ENCODE measurements around the gene EGFR.

EGFR gene

DNA sequence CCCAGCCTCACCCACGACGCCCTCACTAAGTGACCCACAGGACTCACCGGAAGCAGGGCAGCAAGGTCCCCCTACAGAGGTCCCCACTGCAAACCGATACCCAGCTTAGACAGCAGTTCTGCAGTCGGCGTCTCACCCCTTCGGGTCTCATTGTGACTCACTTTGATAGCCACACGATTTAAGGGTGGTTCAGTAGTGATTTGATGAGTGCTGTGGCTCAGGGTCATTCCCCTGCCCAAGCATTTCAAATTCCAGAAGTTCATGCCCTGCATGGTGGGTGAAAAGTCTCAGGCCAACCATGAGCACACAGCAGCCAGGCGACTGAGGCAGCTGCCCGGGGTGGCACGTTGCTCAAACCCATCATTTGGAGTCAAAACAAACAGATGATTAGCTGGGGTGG lies 93.2 kb downstream of the EGFR start:
- H3K4me3 ChIP-seq (ENCODE audit: low read length) = no peak overlapping the region
- no peak overlapping the region for H3K27ac ChIP-seq (ENCODE audit: low read length)
- H3K9me3 ChIP-seq (ENCODE audit: control insufficient read depth, low read depth, low read length) = no peaks in the 10 kb centered on the region
- H3K36me3 ChIP-seq (ENCODE audit: control insufficient read depth, low read depth, low read length) = no peaks in the 10 kb centered on the region
- H3K4me1 ChIP-seq (ENCODE audit: control insufficient read depth, low read depth, low read length) = peaks cover 29% of the 10 kb centered on the region
- no peaks in the 10 kb centered on the region for H3K27me3 ChIP-seq (ENCODE audit: control insufficient read depth, insufficient read depth, low read length)
- H3K9ac ChIP-seq (ENCODE audit: low read length) = no peak overlapping the region

GRCh38 chr7:55113760-55114540 lies 95.1 kb downstream of the EGFR start:
- H3K27ac ChIP-seq (ENCODE audit: low read length) = no peak overlapping the region
- H3K4me3 ChIP-seq (ENCODE audit: low read length) = no peak overlapping the region
- no peaks in the 10 kb centered on the region for H3K36me3 ChIP-seq (ENCODE audit: control insufficient read depth, low read depth, low read length)
- H3K4me1 ChIP-seq (ENCODE audit: control insufficient read depth, low read depth, low read length) = peaks cover 19% of the 10 kb centered on the region
- H3K9me3 ChIP-seq (ENCODE audit: control insufficient read depth, low read depth, low read length) = no peaks in the 10 kb centered on the region
- no peak overlapping the region for H3K9ac ChIP-seq (ENCODE audit: low read length)
- H3K27me3 ChIP-seq (ENCODE audit: control insufficient read depth, insufficient read depth, low read length) = no peaks in the 10 kb centered on the region

DNA sequence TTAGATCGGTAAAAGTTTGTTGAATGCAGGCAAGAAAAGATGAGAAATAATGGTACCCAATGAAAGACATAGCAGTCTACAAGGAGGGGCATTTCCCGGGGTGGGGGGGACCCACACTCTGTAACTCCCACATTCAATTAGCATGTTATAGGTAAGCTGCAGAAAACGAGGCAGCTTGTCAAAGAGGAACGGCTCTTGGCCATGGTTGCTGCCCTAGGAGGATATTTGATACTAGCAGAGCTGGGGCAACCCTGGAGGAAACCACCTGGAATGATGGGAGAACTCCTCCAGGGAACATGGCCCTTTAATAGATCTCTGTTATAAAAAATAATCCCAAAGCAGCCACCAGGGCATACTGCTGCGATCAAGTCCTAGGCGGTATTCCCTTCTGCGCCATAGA lies 98.5 kb downstream of the EGFR start:
- no peaks in the 10 kb centered on the region for H3K36me3 ChIP-seq (ENCODE audit: control insufficient read depth, low read depth, low read length)
- H3K9me3 ChIP-seq (ENCODE audit: control insufficient read depth, low read depth, low read length) = no peaks in the 10 kb centered on the region
- H3K9ac ChIP-seq (ENCODE audit: low read length) = no peak overlapping the region
- H3K27me3 ChIP-seq (ENCODE audit: control insufficient read depth, insufficient read depth, low read length) = no peaks in the 10 kb centered on the region
- no peak overlapping the region for H3K4me3 ChIP-seq (ENCODE audit: low read length)
- H3K4me1 ChIP-seq (ENCODE audit: control insufficient read depth, low read depth, low read length) = no peaks in the 10 kb centered on the region
- no peak overlapping the region for H3K27ac ChIP-seq (ENCODE audit: low read length)

DNA sequence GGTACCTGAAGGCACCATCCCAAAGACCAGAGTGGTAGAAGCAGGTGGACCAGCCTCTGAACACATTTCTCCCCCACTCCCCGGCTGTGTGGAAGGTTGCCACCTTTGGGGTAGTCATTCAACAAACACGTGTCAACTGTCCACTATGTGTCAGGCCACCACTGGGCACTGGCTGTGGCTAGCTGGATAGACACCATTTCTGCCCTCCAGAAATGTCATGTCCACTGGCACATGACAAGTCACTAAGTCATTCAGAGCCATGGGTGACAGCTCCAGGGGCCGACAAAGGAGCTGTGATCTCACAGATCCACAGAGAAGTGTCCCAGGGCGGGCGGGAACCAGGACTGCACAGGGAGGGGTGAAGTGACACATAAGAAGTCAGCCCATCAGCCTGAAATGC lies 99.6 kb downstream of the EGFR start:
- Histone ChIP-seq H3K4me3 (ENCODE audit: low read length) (no peak overlapping the region), H3K9ac (ENCODE audit: low read length) (no peak overlapping the region), H3K36me3 (ENCODE audit: control insufficient read depth, low read depth, low read length) (no peaks in the 10 kb centered on the region), H3K4me1 (ENCODE audit: control insufficient read depth, low read depth, low read length) (no peaks in the 10 kb centered on the region), H3K9me3 (ENCODE audit: control insufficient read depth, low read depth, low read length) (no peaks in the 10 kb centered on the region), H3K27me3 (ENCODE audit: control insufficient read depth, insufficient read depth, low read length) (no peaks in the 10 kb centered on the region), H3K27ac (ENCODE audit: low read length) (no peak overlapping the region)

DNA sequence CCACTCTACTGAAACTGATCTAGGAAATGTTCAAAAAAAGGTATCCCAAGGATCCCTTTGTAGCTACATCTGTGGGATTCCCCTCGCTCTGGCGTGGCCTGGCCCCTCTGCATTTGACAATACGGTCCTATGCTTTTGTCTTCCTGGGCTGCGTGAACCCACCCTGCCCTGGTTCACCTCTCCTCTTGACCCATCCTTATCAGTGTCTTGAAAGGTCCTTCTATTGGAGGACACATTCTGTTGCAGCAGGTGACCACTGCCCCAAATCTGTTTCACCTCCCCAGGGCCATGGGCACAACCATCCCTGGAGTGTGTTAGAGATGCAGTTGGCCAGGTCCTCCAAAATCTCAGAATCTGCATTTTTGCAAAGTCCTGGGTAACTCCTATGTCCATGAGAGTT lies 100.8 kb downstream of the EGFR start:
- Histone ChIP-seq H3K27me3 (ENCODE audit: control insufficient read depth, insufficient read depth, low read length) (no peaks in the 10 kb centered on the region), H3K36me3 (ENCODE audit: control insufficient read depth, low read depth, low read length) (no peaks in the 10 kb centered on the region), H3K4me1 (ENCODE audit: control insufficient read depth, low read depth, low read length) (no peaks in the 10 kb centered on the region), H3K9me3 (ENCODE audit: control insufficient read depth, low read depth, low read length) (no peaks in the 10 kb centered on the region), H3K9ac (ENCODE audit: low read length) (no peak overlapping the region), H3K4me3 (ENCODE audit: low read length) (no peak overlapping the region), H3K27ac (ENCODE audit: low read length) (no peak overlapping the region)

- H3K9me3 ChIP-seq (ENCODE audit: control insufficient read depth, low read depth, low read length) = no peaks in the 10 kb centered on the region
- H3K27ac ChIP-seq (ENCODE audit: low read length) = no peak overlapping the region
- H3K27me3 ChIP-seq (ENCODE audit: control insufficient read depth, insufficient read depth, low read length) = no peaks in the 10 kb centered on the region
Observed at GRCh38 chr7:55120074-55120473, 101.3 kb downstream of the EGFR start.

DNA sequence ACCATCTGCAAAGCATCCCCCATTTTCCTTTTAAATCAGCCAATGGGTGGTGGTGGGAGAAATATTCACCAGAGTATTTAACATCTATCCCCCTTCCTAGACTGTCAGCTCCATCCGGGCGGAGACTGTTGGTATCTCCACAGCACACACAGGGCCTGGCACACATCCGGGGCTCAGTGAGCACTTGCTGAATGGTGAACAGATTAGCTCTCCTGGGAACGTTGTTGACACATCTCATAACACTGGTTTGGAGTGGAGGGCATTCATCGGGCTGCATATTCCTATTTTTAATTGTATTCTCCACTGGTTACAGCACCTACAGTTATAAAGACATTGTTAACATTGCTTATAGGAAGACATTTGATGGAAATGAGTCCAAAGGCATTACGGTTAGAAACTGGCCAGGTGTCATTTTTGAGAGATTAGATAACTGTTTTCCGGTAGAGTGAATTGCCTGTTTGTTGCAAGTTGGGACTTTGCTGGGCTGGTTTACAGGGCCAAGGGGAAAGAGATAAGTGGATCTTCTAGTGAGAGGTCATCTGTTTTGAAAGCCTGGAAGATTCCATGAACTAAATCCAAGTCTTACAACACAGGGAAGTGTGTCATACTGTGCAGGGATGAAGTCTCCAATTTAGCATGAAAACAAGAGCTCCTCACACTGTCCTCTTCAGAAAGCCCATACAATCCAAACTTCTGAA lies 101.8 kb downstream of the EGFR start:
- Histone ChIP-seq H3K4me1 (ENCODE audit: control insufficient read depth, low read depth, low read length) (no peaks in the 10 kb centered on the region), H3K4me3 (ENCODE audit: low read length) (no peak overlapping the region), H3K27ac (ENCODE audit: low read length) (no peak overlapping the region), H3K9me3 (ENCODE audit: control insufficient read depth, low read depth, low read length) (no peaks in the 10 kb centered on the region), H3K27me3 (ENCODE audit: control insufficient read depth, insufficient read depth, low read length) (no peaks in the 10 kb centered on the region), H3K9ac (ENCODE audit: low read length) (no peak overlapping the region), H3K36me3 (ENCODE audit: control insufficient read depth, low read depth, low read length) (no peaks in the 10 kb centered on the region)

More at GRCh38 chr7:55120074-55120473, 101.3 kb downstream of the EGFR start:
- H3K9ac ChIP-seq (ENCODE audit: low read length) = no peak overlapping the region
- no peaks in the 10 kb centered on the region for H3K4me1 ChIP-seq (ENCODE audit: control insufficient read depth, low read depth, low read length)
- H3K36me3 ChIP-seq (ENCODE audit: control insufficient read depth, low read depth, low read length) = no peaks in the 10 kb centered on the region
- no peak overlapping the region for H3K4me3 ChIP-seq (ENCODE audit: low read length)

- Histone ChIP-seq H3K4me1 (ENCODE audit: control insufficient read depth, low read depth, low read length) (no peaks in the 10 kb centered on the region), H3K4me3 (ENCODE audit: low read length) (no peak overlapping the region), H3K9me3 (ENCODE audit: control insufficient read depth, low read depth, low read length) (no peaks in the 10 kb centered on the region), H3K27ac (ENCODE audit: low read length) (no peak overlapping the region), H3K9ac (ENCODE audit: low read length) (no peak overlapping the region), H3K27me3 (ENCODE audit: control insufficient read depth, insufficient read depth, low read length) (no peaks in the 10 kb centered on the region), H3K36me3 (ENCODE audit: control insufficient read depth, low read depth, low read length) (no peaks in the 10 kb centered on the region)
Observed at GRCh38 chr7:55121249-55121648, 102.4 kb downstream of the EGFR start.

DNA sequence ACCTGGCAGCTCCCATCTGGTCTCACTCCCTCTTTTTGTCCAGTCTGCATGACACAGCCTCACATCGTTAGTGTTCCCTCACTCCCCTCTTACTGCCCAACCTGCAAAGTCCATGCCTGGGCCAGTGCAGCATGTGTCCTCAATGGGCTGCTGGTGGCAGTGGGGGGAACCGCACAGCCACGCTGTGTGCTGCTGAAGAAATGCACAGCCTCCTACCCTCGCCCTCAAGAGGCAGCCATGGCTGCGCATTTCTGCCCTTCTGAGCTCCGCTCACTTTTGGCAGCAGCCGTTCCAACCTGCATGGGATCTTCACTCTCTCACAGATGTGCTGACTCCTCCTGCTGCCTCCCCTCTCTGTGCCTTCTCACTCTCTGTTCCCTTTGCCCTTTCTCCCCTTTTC lies 103.4 kb downstream of the EGFR start:
- no peaks in the 10 kb centered on the region for H3K36me3 ChIP-seq (ENCODE audit: control insufficient read depth, low read depth, low read length)
- no peaks in the 10 kb centered on the region for H3K9me3 ChIP-seq (ENCODE audit: control insufficient read depth, low read depth, low read length)
- no peaks in the 10 kb centered on the region for H3K27me3 ChIP-seq (ENCODE audit: control insufficient read depth, insufficient read depth, low read length)
- no peak overlapping the region for H3K27ac ChIP-seq (ENCODE audit: low read length)
- H3K4me3 ChIP-seq (ENCODE audit: low read length) = no peak overlapping the region
- no peaks in the 10 kb centered on the region for H3K4me1 ChIP-seq (ENCODE audit: control insufficient read depth, low read depth, low read length)
- H3K9ac ChIP-seq (ENCODE audit: low read length) = no peak overlapping the region

- Histone ChIP-seq H3K36me3 (ENCODE audit: control insufficient read depth, low read depth, low read length) (no peaks in the 10 kb centered on the region), H3K9me3 (ENCODE audit: control insufficient read depth, low read depth, low read length) (no peaks in the 10 kb centered on the region), H3K4me3 (ENCODE audit: low read length) (no peak overlapping the region), H3K4me1 (ENCODE audit: control insufficient read depth, low read depth, low read length) (peaks cover 6% of the 10 kb centered on the region), H3K27me3 (ENCODE audit: control insufficient read depth, insufficient read depth, low read length) (no peaks in the 10 kb centered on the region), H3K27ac (ENCODE audit: low read length) (no peak overlapping the region), H3K9ac (ENCODE audit: low read length) (no peak overlapping the region)
Observed at GRCh38 chr7:55124989-55125875, 106.4 kb downstream of the EGFR start.

DNA sequence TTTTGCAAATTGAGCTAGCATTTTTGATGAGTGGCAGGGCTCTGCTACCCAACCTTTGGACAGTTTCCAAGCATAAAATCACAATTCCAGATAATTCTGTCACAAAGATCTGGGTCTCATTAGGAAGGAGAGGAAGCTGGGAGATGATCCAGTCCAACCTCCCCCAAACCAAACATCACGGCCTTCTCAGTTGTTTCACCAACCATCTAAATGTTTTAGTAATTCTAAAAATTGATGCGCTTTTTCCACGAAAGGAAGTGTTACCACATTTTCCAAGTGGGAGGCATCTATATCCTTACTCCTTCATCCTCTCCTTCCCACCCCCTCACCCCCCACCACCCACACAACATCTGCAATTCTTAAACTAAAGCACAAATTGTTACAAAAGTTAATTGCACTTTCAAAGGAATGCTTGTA lies 108.3 kb downstream of the EGFR start:
- H3K9ac ChIP-seq (ENCODE audit: low read length) = no peak overlapping the region
- no peaks in the 10 kb centered on the region for H3K27me3 ChIP-seq (ENCODE audit: control insufficient read depth, insufficient read depth, low read length)
- no peak overlapping the region for H3K4me3 ChIP-seq (ENCODE audit: low read length)
- H3K36me3 ChIP-seq (ENCODE audit: control insufficient read depth, low read depth, low read length) = no peaks in the 10 kb centered on the region
- H3K9me3 ChIP-seq (ENCODE audit: control insufficient read depth, low read depth, low read length) = no peaks in the 10 kb centered on the region
- no peak overlapping the region for H3K27ac ChIP-seq (ENCODE audit: low read length)
- peaks cover 10% of the 10 kb centered on the region for H3K4me1 ChIP-seq (ENCODE audit: control insufficient read depth, low read depth, low read length)

All from iPS-18a (cell line).